UCSD-AML1 (cell line): Measurements from ENCODE around the gene SORD.
"Not testable (repeated sequence)": the region's sequence is repeated elsewhere in the genome, so short reads cannot be mapped to it uniquely, and the experiment has no call there.

Experiments
- DNase-seq: peaks from one replicate; lab custom pipeline; 2025; ENCODE audit not compliant: unreplicated experiment; lab: John Stamatoyannopoulos, UW

The SORD gene

GRCh38 chr15:45022871-45023658, at the start of gene SORD:
TSS of gene SORD (plus strand) at chr15:45023195. CDS start at chr15:45023284, 89 bp downstream.
- DNase-seq: peak; percentile 93

- DNase-seq: not testable (repeated sequence)
Measured at GRCh38 chr15:44976183-44976582, 46.8 kb upstream of the SORD start.

GRCh38 chr15:44977781-44978180, 45.2 kb upstream of the SORD start:
- not testable (repeated sequence) for DNase-seq

GRCh38 chr15:44979617-44980339, 43.2 kb upstream of the SORD start:
- DNase-seq: not testable (repeated sequence)

GRCh38 chr15:44984144-44984543, 38.9 kb upstream of the SORD start:
- DNase-seq: not testable (repeated sequence)

GRCh38 chr15:44986346-44987055, 36.5 kb upstream of the SORD start:
- DNase-seq: not testable (repeated sequence)

- not testable (repeated sequence) for DNase-seq
Measured at GRCh38 chr15:44987711-44988110, 35.3 kb upstream of the SORD start.

- DNase-seq: not testable (repeated sequence)
Measured at GRCh38 chr15:44988184-44988869, 34.7 kb upstream of the SORD start.

GRCh38 chr15:44988870-44989219, 34.1 kb upstream of the SORD start:
- DNase-seq: not testable (repeated sequence)

- DNase-seq: not testable (repeated sequence)
Measured at GRCh38 chr15:44997632-44998031, 25.4 kb upstream of the SORD start.

- no peak for DNase-seq
Measured at GRCh38 chr15:44999105-44999504, 23.9 kb upstream of the SORD start.

GRCh38 chr15:45001180-45001579, 21.8 kb upstream of the SORD start:
- not testable (repeated sequence) for DNase-seq

- DNase-seq: not testable (repeated sequence)
Measured at GRCh38 chr15:45003731-45004410, 19.1 kb upstream of the SORD start.

- DNase-seq: not testable (repeated sequence)
Measured at GRCh38 chr15:45004590-45005175, 18.3 kb upstream of the SORD start.

- DNase-seq: no peak
Measured at GRCh38 chr15:45009046-45009445, 13.9 kb upstream of the SORD start.

- not testable (repeated sequence) for DNase-seq
Measured at GRCh38 chr15:45015114-45015513, 7.9 kb upstream of the SORD start.

GRCh38 chr15:45020222-45020900, 2.6 kb upstream of the SORD start:
- not testable (repeated sequence) for DNase-seq

- DNase-seq: not testable (repeated sequence)
Measured at GRCh38 chr15:45020901-45021259, 2.1 kb upstream of the SORD start.

GRCh38 chr15:45021348-45021747, 1.6 kb upstream of the SORD start:
- no peak for DNase-seq
